Keratinocyte (primary cell): ENCODE data around the gene GMEB2. TPM values are rescaled to one million over a fixed set of nuclear protein-coding genes. Genes with fewer than 3 reads are reported as not detected.

Experiments used
- DNase-seq: peaks from one replicate; pipeline ENCODE4 v3.0.0-alpha.2; 2011; ENCODE audit warnings: low read depth, missing footprints, low spot score
- FAIRE-seq: peaks from 2 replicates; lab custom pipeline; 2011; peaks lifted over from hg19 to GRCh38; lab: Jason Lieb, UNC
- H2AFZ ChIP-seq: 2 replicates; pipeline ENCODE4 v1.6.0; 2012; ENCODE audit warnings: low read length, control low read depth, inconsistent platforms; ENCODE audit not compliant: control insufficient read depth
- H3K27ac ChIP-seq: 2 replicates; pipeline ENCODE4 v1.5.1; 2011; ENCODE audit warnings: low read length; ENCODE audit not compliant: control insufficient read depth, insufficient read depth
- H3K27me3 ChIP-seq: 3 replicates; pipeline ENCODE4 v1.6.0; 2011; ENCODE audit warnings: low read length; ENCODE audit not compliant: control insufficient read depth, insufficient read depth; ENCODE audit errors: extremely low read depth
- H3K36me3 ChIP-seq, 2 experiments: 2 replicates in 1 of 2; 3 replicates in 1 of 2; pipeline ENCODE4 v1.5.1; 2011; ENCODE audit warnings: low read length in 2 of 2, mild to moderate bottlenecking in 1 of 2; ENCODE audit not compliant: control insufficient read depth in 2 of 2, insufficient read depth in 2 of 2; ENCODE audit errors: extremely low read depth in 1 of 2
- H3K4me1 ChIP-seq: 3 replicates; pipeline ENCODE4 v1.5.1; 2011; ENCODE audit warnings: low read length; ENCODE audit not compliant: control insufficient read depth, insufficient read depth; ENCODE audit errors: extremely low read depth
- H3K4me2 ChIP-seq: 3 replicates; pipeline ENCODE4 v1.6.0; 2011; ENCODE audit warnings: low read depth, low read length; ENCODE audit not compliant: control insufficient read depth, insufficient read depth; ENCODE audit errors: extremely low read depth
- H3K4me3 ChIP-seq, 3 experiments: fragments of 200-600 bp in 1 of 3; sonication (generic) in 1 of 3; 2 replicates in 2 of 3; 3 replicates in 1 of 3; pipeline ENCODE4 v1.5.1; 2011 to 2016; ENCODE audit warnings: low read length in 3 of 3, mild to moderate bottlenecking in 3 of 3, control low read depth in 2 of 3, inconsistent platforms in 1 of 3, low read depth in 1 of 3, mixed read lengths in 1 of 3, mixed run types in 1 of 3, moderate library complexity in 1 of 3; ENCODE audit not compliant: control insufficient read depth in 2 of 3, insufficient read depth in 2 of 3; ENCODE audit errors: extremely low read depth in 1 of 3
- H3K79me2 ChIP-seq: 2 replicates; pipeline ENCODE4 v1.6.0; 2012; ENCODE audit warnings: low read length; ENCODE audit not compliant: control insufficient read depth, insufficient read depth
- H3K9ac ChIP-seq: 3 replicates; pipeline ENCODE4 v1.6.0; 2011; ENCODE audit warnings: low read length; ENCODE audit not compliant: control insufficient read depth, insufficient read depth; ENCODE audit errors: extremely low read depth
- H3K9me1 ChIP-seq: 3 replicates; pipeline ENCODE4 v1.6.0; 2011; ENCODE audit warnings: low read length; ENCODE audit not compliant: control insufficient read depth, insufficient read depth; ENCODE audit errors: extremely low read depth
- H3K9me3 ChIP-seq: 2 replicates; pipeline ENCODE4 v1.5.1; 2012; ENCODE audit warnings: low read depth, low read length; ENCODE audit not compliant: control insufficient read depth
- H4K20me1 ChIP-seq: 3 replicates; pipeline ENCODE4 v1.6.0; 2011; ENCODE audit warnings: low read length; ENCODE audit not compliant: control insufficient read depth, insufficient read depth; ENCODE audit errors: extremely low read depth
- EZH2 ChIP-seq: IDR thresholded peaks from one replicate; pipeline ENCODE4 v1.6.1; 2012; ENCODE audit warnings: inconsistent platforms, mild to moderate bottlenecking, low read length, moderate library complexity
- dilution Hi-C: fragments of 300-500 bp; cut with MboI; formaldehyde crosslinking; loops from one replicate; pipeline ENCODE4 v1.7.0; 2020; ENCODE audit warnings: low sequenced_read_pairs; ENCODE audit not compliant: extremely low pct_ligation_motif_present
- polyA plus RNA-seq, 5 experiments: library from polyadenylated mRNA; depleted of rRNA in 3 of 5; stranded (reverse) in 3 of 5; stranded (forward) in 1 of 5; unstranded in 1 of 5; fragments of >200 nt; gene quantifications; 1 replicate in 1 of 5; 2 replicates in 3 of 5; 3 replicates in 1 of 5; pipeline versions ENCODE4 v1.2.1 to v1.2.3, GENCODE V29; 2011 to 2012; ENCODE audit warnings: missing spikeins in 2 of 5, low read depth in 1 of 5, low replicate concordance in 1 of 5
- TF ChIP-seq, protein P1 (sequence below), 3 experiments: IDR thresholded peaks in 1 of 3; conservative IDR thresholded peaks in 1 of 3; optimal IDR thresholded peaks in 1 of 3; 2 replicates in 2 of 3; 3 replicates in 1 of 3; pipeline versions ENCODE3 to v1.5.1; 2011; ENCODE audit warnings: low read length in 3 of 3, mild to moderate bottlenecking in 3 of 3, moderate library complexity in 2 of 3, control low read depth in 1 of 3, inconsistent platforms in 1 of 3; ENCODE audit not compliant: insufficient read depth in 2 of 3; ENCODE audit errors: extremely low read depth in 1 of 3

The GMEB2 gene
- polyA plus RNA-seq, 1 donor (not counting 4 experiments of a cell fraction or from before 2014, with no cell fraction given): 5.1 TPM

DNA sequence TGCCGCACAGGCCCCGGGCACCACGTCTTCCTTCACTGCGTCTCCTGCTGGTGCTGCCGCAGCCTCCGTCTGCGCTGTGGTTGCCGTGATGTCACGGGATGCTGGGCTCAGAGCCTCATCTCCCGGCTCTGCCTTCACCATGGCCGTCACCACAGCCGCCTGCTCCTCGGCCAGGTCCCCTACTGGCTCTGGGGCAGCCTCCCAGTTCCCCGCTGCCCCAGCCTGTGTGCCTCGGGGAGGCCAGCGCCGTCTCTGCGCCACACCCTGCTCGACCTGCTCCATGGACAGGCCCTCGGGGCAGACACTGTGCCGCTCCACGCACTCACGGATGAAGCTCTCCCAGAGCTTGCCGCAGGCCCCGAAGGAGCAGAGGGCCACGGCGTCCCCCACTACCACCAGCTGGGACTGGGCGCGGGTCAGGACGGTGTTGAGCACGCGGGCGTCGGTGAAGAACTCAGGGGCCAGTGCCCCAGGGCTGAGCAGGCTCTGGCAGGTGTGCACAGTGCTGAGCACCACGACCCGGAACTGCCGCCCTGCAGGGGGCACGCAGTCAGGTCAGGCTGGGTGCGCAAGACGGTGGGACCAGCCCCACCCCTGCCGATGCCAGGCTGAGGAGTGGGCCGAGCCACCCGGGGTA is 61.1 kb downstream of the GMEB2 start:
- H3K9me1 ChIP-seq: no peaks in the 10 kb centered on the region
- H3K4me2 ChIP-seq: no peak overlapping the region
- H3K27me3 ChIP-seq: no peaks in the 10 kb centered on the region
- H3K79me2 ChIP-seq: peaks cover 12% of the 10 kb centered on the region
- H3K4me3 ChIP-seq: no peak overlapping the region
- DNase-seq: no peak
- no peak for FAIRE-seq
- TF ChIP-seq, protein P1, sequence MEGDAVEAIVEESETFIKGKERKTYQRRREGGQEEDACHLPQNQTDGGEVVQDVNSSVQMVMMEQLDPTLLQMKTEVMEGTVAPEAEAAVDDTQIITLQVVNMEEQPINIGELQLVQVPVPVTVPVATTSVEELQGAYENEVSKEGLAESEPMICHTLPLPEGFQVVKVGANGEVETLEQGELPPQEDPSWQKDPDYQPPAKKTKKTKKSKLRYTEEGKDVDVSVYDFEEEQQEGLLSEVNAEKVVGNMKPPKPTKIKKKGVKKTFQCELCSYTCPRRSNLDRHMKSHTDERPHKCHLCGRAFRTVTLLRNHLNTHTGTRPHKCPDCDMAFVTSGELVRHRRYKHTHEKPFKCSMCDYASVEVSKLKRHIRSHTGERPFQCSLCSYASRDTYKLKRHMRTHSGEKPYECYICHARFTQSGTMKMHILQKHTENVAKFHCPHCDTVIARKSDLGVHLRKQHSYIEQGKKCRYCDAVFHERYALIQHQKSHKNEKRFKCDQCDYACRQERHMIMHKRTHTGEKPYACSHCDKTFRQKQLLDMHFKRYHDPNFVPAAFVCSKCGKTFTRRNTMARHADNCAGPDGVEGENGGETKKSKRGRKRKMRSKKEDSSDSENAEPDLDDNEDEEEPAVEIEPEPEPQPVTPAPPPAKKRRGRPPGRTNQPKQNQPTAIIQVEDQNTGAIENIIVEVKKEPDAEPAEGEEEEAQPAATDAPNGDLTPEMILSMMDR (optimal IDR thresholded peaks at IDR 0.05 in 1 of 3, IDR thresholded peaks at IDR 0.05 in 1 of 3, conservative IDR thresholded peaks at IDR 0.05 in 1 of 3; ENCODE audit: extremely low read depth in 1 of 3, insufficient read depth in 2 of 3, low read length in 3 of 3): no peak
- TF ChIP-seq EZH2: no peak
- no peaks in the 10 kb centered on the region for H3K9me3 ChIP-seq
- dilution Hi-C loops: no loop called here
- H3K27ac ChIP-seq: no peak overlapping the region
- peaks cover 14 to 46% of the 10 kb centered on the region in 2 experiments for H3K36me3 ChIP-seq
- no peak overlapping the region for H2AFZ ChIP-seq
- no peak overlapping the region for H3K9ac ChIP-seq
- H4K20me1 ChIP-seq: peaks cover 8% of the 10 kb centered on the region
- H3K4me1 ChIP-seq: no peaks in the 10 kb centered on the region

DNA sequence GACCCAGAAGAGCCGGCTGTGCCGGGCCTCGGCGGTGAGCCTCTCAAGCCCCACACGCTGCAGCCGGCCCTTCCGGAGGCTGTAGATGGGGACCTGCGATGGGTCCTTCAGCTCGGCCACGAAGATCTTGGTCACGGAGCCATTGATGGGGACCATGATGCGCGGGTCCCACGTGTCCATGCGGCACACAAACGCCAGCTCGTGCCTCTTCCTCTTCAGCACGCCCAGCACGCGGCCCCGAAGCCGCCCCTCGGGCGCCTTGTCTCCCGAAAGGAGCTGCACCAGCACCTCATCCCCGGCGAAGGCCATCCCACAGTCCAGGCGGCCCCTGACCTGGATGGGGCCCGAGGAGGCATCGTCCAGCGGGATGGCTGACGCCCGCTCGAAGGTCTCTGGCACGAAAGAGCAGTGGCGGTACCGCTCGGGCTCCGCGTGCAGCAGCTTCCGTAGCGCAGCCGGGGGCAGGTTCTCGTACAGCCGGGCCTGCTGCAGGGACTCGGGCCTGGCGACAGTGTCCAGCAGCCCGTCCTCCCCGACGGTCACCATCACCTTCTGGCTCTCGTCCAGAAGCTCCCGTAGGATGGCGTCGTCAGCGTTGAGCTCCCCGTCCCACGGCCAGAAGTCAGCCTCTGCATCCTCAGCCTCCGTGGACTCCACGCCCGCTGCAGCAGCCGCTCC is 61.7 kb downstream of the GMEB2 start:
- no peak overlapping the region for H3K4me2 ChIP-seq
- peaks cover 8% of the 10 kb centered on the region for H4K20me1 ChIP-seq
- dilution Hi-C loops: no loop called here
- no peaks in the 10 kb centered on the region for H3K9me3 ChIP-seq
- no peaks in the 10 kb centered on the region for H3K9me1 ChIP-seq
- no peaks in the 10 kb centered on the region for H3K4me1 ChIP-seq
- TF ChIP-seq, protein P1 (optimal IDR thresholded peaks at IDR 0.05 in 1 of 3, IDR thresholded peaks at IDR 0.05 in 1 of 3, conservative IDR thresholded peaks at IDR 0.05 in 1 of 3; ENCODE audit: extremely low read depth in 1 of 3, insufficient read depth in 2 of 3, low read length in 3 of 3): no peak
- TF ChIP-seq EZH2: no peak
- H3K27me3 ChIP-seq: no peaks in the 10 kb centered on the region
- FAIRE-seq: no peak
- no peak overlapping the region for H2AFZ ChIP-seq
- no peak for DNase-seq
- no peak overlapping the region for H3K27ac ChIP-seq
- H3K9ac ChIP-seq: no peak overlapping the region
- H3K36me3 ChIP-seq: peaks cover 20 to 52% of the 10 kb centered on the region in 2 experiments
- H3K4me3 ChIP-seq: no peak overlapping the region
- H3K79me2 ChIP-seq: peaks cover 12% of the 10 kb centered on the region
